Keratinocyte (primary cell): ENCODE measurements around the gene PPM1H. TPM values are rescaled to one million over a fixed set of nuclear protein-coding genes. Genes with fewer than 3 reads are reported as not detected.

Experiments used
- DNase-seq: peaks from one replicate; pipeline ENCODE4 v3.0.0-alpha.2; 2011; ENCODE audit warnings: low read depth, missing footprints, low spot score
- FAIRE-seq: peaks from 2 replicates; lab custom pipeline; 2011; peaks lifted over from hg19 to GRCh38; lab: Jason Lieb, UNC
- H2AFZ ChIP-seq: 2 replicates; pipeline ENCODE4 v1.6.0; 2012; ENCODE audit warnings: low read length, control low read depth, inconsistent platforms; ENCODE audit not compliant: control insufficient read depth
- H3K27ac ChIP-seq: 2 replicates; pipeline ENCODE4 v1.5.1; 2011; ENCODE audit warnings: low read length; ENCODE audit not compliant: control insufficient read depth, insufficient read depth
- H3K27me3 ChIP-seq: 3 replicates; pipeline ENCODE4 v1.6.0; 2011; ENCODE audit warnings: low read length; ENCODE audit not compliant: control insufficient read depth, insufficient read depth; ENCODE audit errors: extremely low read depth
- H3K36me3 ChIP-seq, 2 experiments: 2 replicates in 1 of 2; 3 replicates in 1 of 2; pipeline ENCODE4 v1.5.1; 2011; ENCODE audit warnings: low read length in 2 of 2, mild to moderate bottlenecking in 1 of 2; ENCODE audit not compliant: control insufficient read depth in 2 of 2, insufficient read depth in 2 of 2; ENCODE audit errors: extremely low read depth in 1 of 2
- H3K4me1 ChIP-seq: 3 replicates; pipeline ENCODE4 v1.5.1; 2011; ENCODE audit warnings: low read length; ENCODE audit not compliant: control insufficient read depth, insufficient read depth; ENCODE audit errors: extremely low read depth
- H3K4me2 ChIP-seq: 3 replicates; pipeline ENCODE4 v1.6.0; 2011; ENCODE audit warnings: low read depth, low read length; ENCODE audit not compliant: control insufficient read depth, insufficient read depth; ENCODE audit errors: extremely low read depth
- H3K4me3 ChIP-seq, 3 experiments: fragments of 200-600 bp in 1 of 3; sonication (generic) in 1 of 3; 2 replicates in 2 of 3; 3 replicates in 1 of 3; pipeline ENCODE4 v1.5.1; 2011 to 2016; ENCODE audit warnings: low read length in 3 of 3, mild to moderate bottlenecking in 3 of 3, control low read depth in 2 of 3, inconsistent platforms in 1 of 3, low read depth in 1 of 3, mixed read lengths in 1 of 3, mixed run types in 1 of 3, moderate library complexity in 1 of 3; ENCODE audit not compliant: control insufficient read depth in 2 of 3, insufficient read depth in 2 of 3; ENCODE audit errors: extremely low read depth in 1 of 3
- H3K79me2 ChIP-seq: 2 replicates; pipeline ENCODE4 v1.6.0; 2012; ENCODE audit warnings: low read length; ENCODE audit not compliant: control insufficient read depth, insufficient read depth
- H3K9ac ChIP-seq: 3 replicates; pipeline ENCODE4 v1.6.0; 2011; ENCODE audit warnings: low read length; ENCODE audit not compliant: control insufficient read depth, insufficient read depth; ENCODE audit errors: extremely low read depth
- H3K9me1 ChIP-seq: 3 replicates; pipeline ENCODE4 v1.6.0; 2011; ENCODE audit warnings: low read length; ENCODE audit not compliant: control insufficient read depth, insufficient read depth; ENCODE audit errors: extremely low read depth
- H3K9me3 ChIP-seq: 2 replicates; pipeline ENCODE4 v1.5.1; 2012; ENCODE audit warnings: low read depth, low read length; ENCODE audit not compliant: control insufficient read depth
- H4K20me1 ChIP-seq: 3 replicates; pipeline ENCODE4 v1.6.0; 2011; ENCODE audit warnings: low read length; ENCODE audit not compliant: control insufficient read depth, insufficient read depth; ENCODE audit errors: extremely low read depth
- EZH2 ChIP-seq: IDR thresholded peaks from one replicate; pipeline ENCODE4 v1.6.1; 2012; ENCODE audit warnings: inconsistent platforms, mild to moderate bottlenecking, low read length, moderate library complexity
- dilution Hi-C: fragments of 300-500 bp; cut with MboI; formaldehyde crosslinking; loops from one replicate; pipeline ENCODE4 v1.7.0; 2020; ENCODE audit warnings: low sequenced_read_pairs; ENCODE audit not compliant: extremely low pct_ligation_motif_present
- polyA plus RNA-seq, 5 experiments: library from polyadenylated mRNA; depleted of rRNA in 3 of 5; stranded (reverse) in 3 of 5; stranded (forward) in 1 of 5; unstranded in 1 of 5; fragments of >200 nt; gene quantifications; 1 replicate in 1 of 5; 2 replicates in 3 of 5; 3 replicates in 1 of 5; pipeline versions ENCODE4 v1.2.1 to v1.2.3, GENCODE V29; 2011 to 2012; ENCODE audit warnings: missing spikeins in 2 of 5, low read depth in 1 of 5, low replicate concordance in 1 of 5
- TF ChIP-seq, protein P1 (sequence below), 3 experiments: IDR thresholded peaks in 1 of 3; conservative IDR thresholded peaks in 1 of 3; optimal IDR thresholded peaks in 1 of 3; 2 replicates in 2 of 3; 3 replicates in 1 of 3; pipeline versions ENCODE3 to v1.5.1; 2011; ENCODE audit warnings: low read length in 3 of 3, mild to moderate bottlenecking in 3 of 3, moderate library complexity in 2 of 3, control low read depth in 1 of 3, inconsistent platforms in 1 of 3; ENCODE audit not compliant: insufficient read depth in 2 of 3; ENCODE audit errors: extremely low read depth in 1 of 3

Gene PPM1H
- polyA plus RNA-seq, 1 donor (not counting 4 experiments of a cell fraction or from before 2014, with no cell fraction given) = 0.09 TPM

DNA sequence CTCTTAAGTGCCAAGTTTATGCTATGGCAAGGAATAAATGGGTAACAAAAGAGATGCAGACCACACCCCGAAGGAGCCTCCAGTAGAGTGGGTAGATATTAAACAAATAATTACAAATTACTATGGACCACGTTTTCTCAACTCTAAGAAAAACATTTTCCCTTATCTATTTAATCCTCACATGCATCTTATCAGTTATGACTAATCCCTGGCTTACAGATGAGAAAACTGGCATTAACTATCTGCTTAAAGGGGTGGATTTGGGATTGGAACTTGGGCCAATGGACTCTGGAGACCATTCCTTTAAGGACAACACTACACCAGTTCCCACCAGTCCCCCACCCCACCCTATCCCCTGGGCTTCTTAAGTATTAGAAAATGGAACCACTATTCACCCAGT is 26.3 kb downstream of the PPM1H start:
- Histone ChIP-seq H4K20me1 (no peaks in the 10 kb centered on the region), H3K36me3 (no peaks in the 10 kb centered on the region), H2AFZ (no peak overlapping the region), H3K27me3 (no peaks in the 10 kb centered on the region), H3K4me2 (no peak overlapping the region), H3K9me1 (no peaks in the 10 kb centered on the region), H3K4me1 (no peaks in the 10 kb centered on the region), H3K9me3 (no peaks in the 10 kb centered on the region), H3K4me3 (no peak overlapping the region), H3K79me2 (no peaks in the 10 kb centered on the region), H3K27ac (no peak overlapping the region), H3K9ac (no peak overlapping the region)
- dilution Hi-C loops = no loop called here
- DNase-seq (no peak), FAIRE-seq (no peak)
- no peak for TF ChIP-seq EZH2
- TF ChIP-seq, protein P1, sequence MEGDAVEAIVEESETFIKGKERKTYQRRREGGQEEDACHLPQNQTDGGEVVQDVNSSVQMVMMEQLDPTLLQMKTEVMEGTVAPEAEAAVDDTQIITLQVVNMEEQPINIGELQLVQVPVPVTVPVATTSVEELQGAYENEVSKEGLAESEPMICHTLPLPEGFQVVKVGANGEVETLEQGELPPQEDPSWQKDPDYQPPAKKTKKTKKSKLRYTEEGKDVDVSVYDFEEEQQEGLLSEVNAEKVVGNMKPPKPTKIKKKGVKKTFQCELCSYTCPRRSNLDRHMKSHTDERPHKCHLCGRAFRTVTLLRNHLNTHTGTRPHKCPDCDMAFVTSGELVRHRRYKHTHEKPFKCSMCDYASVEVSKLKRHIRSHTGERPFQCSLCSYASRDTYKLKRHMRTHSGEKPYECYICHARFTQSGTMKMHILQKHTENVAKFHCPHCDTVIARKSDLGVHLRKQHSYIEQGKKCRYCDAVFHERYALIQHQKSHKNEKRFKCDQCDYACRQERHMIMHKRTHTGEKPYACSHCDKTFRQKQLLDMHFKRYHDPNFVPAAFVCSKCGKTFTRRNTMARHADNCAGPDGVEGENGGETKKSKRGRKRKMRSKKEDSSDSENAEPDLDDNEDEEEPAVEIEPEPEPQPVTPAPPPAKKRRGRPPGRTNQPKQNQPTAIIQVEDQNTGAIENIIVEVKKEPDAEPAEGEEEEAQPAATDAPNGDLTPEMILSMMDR (optimal IDR thresholded peaks at IDR 0.05 in 1 of 3, IDR thresholded peaks at IDR 0.05 in 1 of 3, conservative IDR thresholded peaks at IDR 0.05 in 1 of 3; ENCODE audit: extremely low read depth in 1 of 3, insufficient read depth in 2 of 3, low read length in 3 of 3) = no peak

DNA sequence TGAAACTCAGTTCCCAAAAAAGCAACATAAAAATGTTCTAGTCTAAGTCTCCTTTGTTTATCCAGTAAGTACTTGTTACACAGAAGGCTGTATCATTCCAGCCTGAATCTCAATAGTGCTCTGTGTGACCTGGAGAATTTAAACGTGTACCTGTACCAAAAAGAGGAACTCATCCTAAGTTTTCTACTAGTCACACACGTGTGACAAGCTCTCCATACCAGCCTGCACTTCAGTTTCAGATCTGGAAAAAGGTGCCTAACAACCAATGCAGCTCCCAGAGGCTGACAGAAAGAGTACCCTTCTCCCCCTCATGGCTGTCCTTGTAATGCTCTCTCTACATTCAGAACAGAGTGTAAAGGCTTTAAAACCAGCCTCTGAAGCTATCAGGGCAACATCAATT is 27.4 kb downstream of the PPM1H start:
- no peaks in the 10 kb centered on the region for H4K20me1 ChIP-seq
- no peak overlapping the region for H3K9ac ChIP-seq
- H3K4me2 ChIP-seq = no peak overlapping the region
- H3K9me1 ChIP-seq = no peaks in the 10 kb centered on the region
- dilution Hi-C loops = no loop called here
- DNase-seq = no peak
- no peaks in the 10 kb centered on the region for H3K9me3 ChIP-seq
- no peak for TF ChIP-seq EZH2
- TF ChIP-seq, protein P1 (optimal IDR thresholded peaks at IDR 0.05 in 1 of 3, IDR thresholded peaks at IDR 0.05 in 1 of 3, conservative IDR thresholded peaks at IDR 0.05 in 1 of 3; ENCODE audit: extremely low read depth in 1 of 3, insufficient read depth in 2 of 3, low read length in 3 of 3) = no peak
- no peaks in the 10 kb centered on the region for H3K27me3 ChIP-seq
- no peak overlapping the region for H3K27ac ChIP-seq
- no peaks in the 10 kb centered on the region for H3K36me3 ChIP-seq
- no peak overlapping the region for H3K4me3 ChIP-seq
- no peaks in the 10 kb centered on the region for H3K4me1 ChIP-seq
- no peak overlapping the region for H2AFZ ChIP-seq
- no peaks in the 10 kb centered on the region for H3K79me2 ChIP-seq
- no peak for FAIRE-seq
